Effector memory CD4-positive, alpha-beta T cell (primary cell): Measurements from ENCODE around the gene EFCAB8.
"Not testable (repeated sequence)": the region's sequence is repeated elsewhere in the genome, so short reads cannot be mapped to it uniquely, and the experiment has no call there.

ENCODE experiments used
- DNase-seq, 3 donors: peaks; one replicate each; pipeline ENCODE4 v3.0.0-alpha.2; 2020
- H3K27ac ChIP-seq: 2 replicates; pipeline ENCODE4 v1.7.0; 2013; ENCODE audit warnings: mild to moderate bottlenecking, low read length, moderate library complexity; ENCODE audit not compliant: insufficient read depth, poor library complexity, severe bottlenecking
- H3K27me3 ChIP-seq: replicated peaks from 2 replicates; pipeline ENCODE4 v1.7.0; 2013; ENCODE audit warnings: mild to moderate bottlenecking, low read length; ENCODE audit not compliant: insufficient read depth, control insufficient read depth, poor library complexity, severe bottlenecking
- H3K36me3 ChIP-seq: 2 replicates; pipeline ENCODE4 v1.7.0; 2013; ENCODE audit warnings: mild to moderate bottlenecking, low read length, moderate library complexity; ENCODE audit not compliant: control insufficient read depth, insufficient read depth
- H3K4me1 ChIP-seq: 2 replicates; pipeline ENCODE4 v1.7.0; 2013; ENCODE audit warnings: low read length, mild to moderate bottlenecking; ENCODE audit not compliant: control insufficient read depth, insufficient read depth, poor library complexity, severe bottlenecking
- H3K4me3 ChIP-seq: 2 replicates; pipeline ENCODE4 v1.7.0; 2013; ENCODE audit warnings: low read length, low read depth, mild to moderate bottlenecking; ENCODE audit not compliant: insufficient read depth, poor library complexity, severe bottlenecking
- H3K9me3 ChIP-seq: 2 replicates; pipeline ENCODE4 v1.7.0; 2013; ENCODE audit warnings: mild to moderate bottlenecking, low read length, moderate library complexity; ENCODE audit not compliant: control insufficient read depth

The EFCAB8 gene

GRCh38 chr20:32869562-32869961 is 10.8 kb downstream of the EFCAB8 start:
- H3K27me3 ChIP-seq: no peaks in the 10 kb centered on the region

GRCh38 chr20:32870526-32870925 is 11.8 kb downstream of the EFCAB8 start:
- H3K27me3 ChIP-seq, H3K27ac ChIP-seq, H3K36me3 ChIP-seq, H3K4me3 ChIP-seq, H3K9me3 ChIP-seq, DNase-seq, H3K4me1 ChIP-seq: not testable (repeated sequence)

More at GRCh38 chr20:32869562-32869961, 10.8 kb downstream of the EFCAB8 start:
- no peaks in the 10 kb centered on the region for H3K4me1 ChIP-seq
- H3K27ac ChIP-seq: no peak overlapping the region
- DNase-seq: no peak
- H3K4me3 ChIP-seq: no peak overlapping the region
- no peaks in the 10 kb centered on the region for H3K9me3 ChIP-seq
- H3K36me3 ChIP-seq: no peaks in the 10 kb centered on the region

- H3K27ac ChIP-seq: no peak overlapping the region
- no peaks in the 10 kb centered on the region for H3K27me3 ChIP-seq
- H3K36me3 ChIP-seq: no peaks in the 10 kb centered on the region
- H3K4me3 ChIP-seq: no peak overlapping the region
- no peak for DNase-seq
- H3K4me1 ChIP-seq: no peaks in the 10 kb centered on the region
- no peaks in the 10 kb centered on the region for H3K9me3 ChIP-seq
Observed at GRCh38 chr20:32870985-32871384, 12.3 kb downstream of the EFCAB8 start.

GRCh38 chr20:32871627-32872160 is 13.0 kb downstream of the EFCAB8 start:
- DNase-seq: no peak
- H3K9me3 ChIP-seq: no peaks in the 10 kb centered on the region
- no peaks in the 10 kb centered on the region for H3K4me1 ChIP-seq
- H3K36me3 ChIP-seq: no peaks in the 10 kb centered on the region
- H3K27me3 ChIP-seq: no peaks in the 10 kb centered on the region
- H3K27ac ChIP-seq: no peak overlapping the region
- no peak overlapping the region for H3K4me3 ChIP-seq

GRCh38 chr20:32872266-32872665 is 13.5 kb downstream of the EFCAB8 start:
- H3K4me3 ChIP-seq: no peak overlapping the region
- no peak for DNase-seq
- H3K4me1 ChIP-seq: no peaks in the 10 kb centered on the region
- H3K9me3 ChIP-seq: no peaks in the 10 kb centered on the region
- no peak overlapping the region for H3K27ac ChIP-seq
- H3K36me3 ChIP-seq: no peaks in the 10 kb centered on the region
- no peaks in the 10 kb centered on the region for H3K27me3 ChIP-seq

GRCh38 chr20:32875673-32876072 is 16.9 kb downstream of the EFCAB8 start:
- no peak overlapping the region for H3K4me3 ChIP-seq
- DNase-seq: no peak
- no peaks in the 10 kb centered on the region for H3K4me1 ChIP-seq
- no peaks in the 10 kb centered on the region for H3K9me3 ChIP-seq
- H3K36me3 ChIP-seq: no peaks in the 10 kb centered on the region
- no peak overlapping the region for H3K27ac ChIP-seq
- no peaks in the 10 kb centered on the region for H3K27me3 ChIP-seq

- H3K4me1 ChIP-seq: no peaks in the 10 kb centered on the region
Observed at GRCh38 chr20:32877507-32877906, 18.8 kb downstream of the EFCAB8 start.

GRCh38 chr20:32878820-32879219 is 20.1 kb downstream of the EFCAB8 start:
- no peak for DNase-seq
- Histone ChIP-seq H3K36me3 (no peaks in the 10 kb centered on the region), H3K4me1 (no peaks in the 10 kb centered on the region), H3K27ac (no peak overlapping the region), H3K27me3 (no peaks in the 10 kb centered on the region), H3K4me3 (no peak overlapping the region), H3K9me3 (no peaks in the 10 kb centered on the region)

More at GRCh38 chr20:32877507-32877906, 18.8 kb downstream of the EFCAB8 start:
- H3K27ac ChIP-seq: no peak overlapping the region
- H3K36me3 ChIP-seq: no peaks in the 10 kb centered on the region
- no peaks in the 10 kb centered on the region for H3K27me3 ChIP-seq
- H3K9me3 ChIP-seq: no peaks in the 10 kb centered on the region
- no peak overlapping the region for H3K4me3 ChIP-seq
- DNase-seq: no peak

GRCh38 chr20:32879538-32879937 is 20.8 kb downstream of the EFCAB8 start:
- no peaks in the 10 kb centered on the region for H3K4me1 ChIP-seq
- no peak overlapping the region for H3K27ac ChIP-seq
- DNase-seq: no peak
- H3K27me3 ChIP-seq: no peaks in the 10 kb centered on the region
- H3K9me3 ChIP-seq: no peaks in the 10 kb centered on the region
- no peaks in the 10 kb centered on the region for H3K36me3 ChIP-seq
- no peak overlapping the region for H3K4me3 ChIP-seq

- no peak overlapping the region for H3K4me3 ChIP-seq
- no peaks in the 10 kb centered on the region for H3K36me3 ChIP-seq
- no peak for DNase-seq
- no peaks in the 10 kb centered on the region for H3K9me3 ChIP-seq
- H3K27me3 ChIP-seq: no peaks in the 10 kb centered on the region
- no peak overlapping the region for H3K27ac ChIP-seq
- H3K4me1 ChIP-seq: no peaks in the 10 kb centered on the region
Observed at GRCh38 chr20:32880635-32881034, 21.9 kb downstream of the EFCAB8 start.
